GM18507 (cell line): Measurements from ENCODE around the gene RLF.

ENCODE experiments used
- DNase-seq: peaks from one replicate; pipeline ENCODE4 v3.0.0; 2011; ENCODE audit warnings: low read depth; ENCODE audit not compliant: insufficient read length; ENCODE audit errors: extremely low spot score
- FAIRE-seq: peaks from 2 replicates; lab custom pipeline; 2011; peaks lifted over from hg19 to GRCh38; lab: Jason Lieb, UNC

The RLF gene, protein sequence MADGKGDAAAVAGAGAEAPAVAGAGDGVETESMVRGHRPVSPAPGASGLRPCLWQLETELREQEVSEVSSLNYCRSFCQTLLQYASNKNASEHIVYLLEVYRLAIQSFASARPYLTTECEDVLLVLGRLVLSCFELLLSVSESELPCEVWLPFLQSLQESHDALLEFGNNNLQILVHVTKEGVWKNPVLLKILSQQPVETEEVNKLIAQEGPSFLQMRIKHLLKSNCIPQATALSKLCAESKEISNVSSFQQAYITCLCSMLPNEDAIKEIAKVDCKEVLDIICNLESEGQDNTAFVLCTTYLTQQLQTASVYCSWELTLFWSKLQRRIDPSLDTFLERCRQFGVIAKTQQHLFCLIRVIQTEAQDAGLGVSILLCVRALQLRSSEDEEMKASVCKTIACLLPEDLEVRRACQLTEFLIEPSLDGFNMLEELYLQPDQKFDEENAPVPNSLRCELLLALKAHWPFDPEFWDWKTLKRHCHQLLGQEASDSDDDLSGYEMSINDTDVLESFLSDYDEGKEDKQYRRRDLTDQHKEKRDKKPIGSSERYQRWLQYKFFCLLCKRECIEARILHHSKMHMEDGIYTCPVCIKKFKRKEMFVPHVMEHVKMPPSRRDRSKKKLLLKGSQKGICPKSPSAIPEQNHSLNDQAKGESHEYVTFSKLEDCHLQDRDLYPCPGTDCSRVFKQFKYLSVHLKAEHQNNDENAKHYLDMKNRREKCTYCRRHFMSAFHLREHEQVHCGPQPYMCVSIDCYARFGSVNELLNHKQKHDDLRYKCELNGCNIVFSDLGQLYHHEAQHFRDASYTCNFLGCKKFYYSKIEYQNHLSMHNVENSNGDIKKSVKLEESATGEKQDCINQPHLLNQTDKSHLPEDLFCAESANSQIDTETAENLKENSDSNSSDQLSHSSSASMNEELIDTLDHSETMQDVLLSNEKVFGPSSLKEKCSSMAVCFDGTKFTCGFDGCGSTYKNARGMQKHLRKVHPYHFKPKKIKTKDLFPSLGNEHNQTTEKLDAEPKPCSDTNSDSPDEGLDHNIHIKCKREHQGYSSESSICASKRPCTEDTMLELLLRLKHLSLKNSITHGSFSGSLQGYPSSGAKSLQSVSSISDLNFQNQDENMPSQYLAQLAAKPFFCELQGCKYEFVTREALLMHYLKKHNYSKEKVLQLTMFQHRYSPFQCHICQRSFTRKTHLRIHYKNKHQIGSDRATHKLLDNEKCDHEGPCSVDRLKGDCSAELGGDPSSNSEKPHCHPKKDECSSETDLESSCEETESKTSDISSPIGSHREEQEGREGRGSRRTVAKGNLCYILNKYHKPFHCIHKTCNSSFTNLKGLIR (N-terminal part only)

DNA sequence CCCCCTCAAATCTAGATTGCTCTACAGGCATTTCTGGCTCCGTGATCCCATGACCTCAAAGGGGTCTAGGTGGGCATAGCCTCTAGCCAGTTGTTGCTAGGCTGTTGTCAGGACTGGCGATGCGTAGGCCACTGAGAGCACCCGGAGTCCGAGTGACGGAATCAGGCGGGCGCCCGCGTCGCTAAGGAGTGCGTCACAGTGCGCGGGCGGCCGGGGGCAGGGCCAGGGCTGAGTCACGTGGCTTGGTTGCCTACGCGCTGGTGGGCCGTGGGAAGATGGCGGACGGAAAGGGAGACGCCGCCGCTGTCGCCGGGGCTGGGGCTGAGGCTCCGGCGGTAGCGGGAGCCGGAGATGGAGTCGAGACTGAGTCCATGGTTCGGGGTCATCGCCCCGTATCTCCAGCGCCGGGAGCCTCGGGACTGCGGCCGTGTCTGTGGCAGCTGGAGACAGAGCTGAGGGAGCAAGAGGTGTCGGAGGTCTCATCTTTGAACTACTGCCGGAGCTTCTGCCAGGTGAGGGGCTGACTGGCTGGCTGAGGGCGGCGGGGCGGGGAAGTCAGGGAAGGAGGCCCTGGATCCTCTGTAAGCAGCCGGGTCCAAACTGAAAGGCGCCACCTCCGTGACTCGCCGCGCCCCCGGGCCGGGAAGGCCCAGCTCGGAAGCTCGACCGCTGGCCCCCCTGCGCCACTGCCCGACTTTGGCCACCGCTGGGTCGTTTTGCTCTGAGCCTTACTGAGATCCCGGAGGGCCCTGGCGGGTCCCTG, at the start of gene RLF:
Gene RLF, plus strand, starts transcription at position 263 of the 763 bp plus-strand sequence. Its CDS starts 13 bp downstream, at position 276.
- peak; percentile 95 for FAIRE-seq
- peak; percentile 86 for DNase-seq

DNA sequence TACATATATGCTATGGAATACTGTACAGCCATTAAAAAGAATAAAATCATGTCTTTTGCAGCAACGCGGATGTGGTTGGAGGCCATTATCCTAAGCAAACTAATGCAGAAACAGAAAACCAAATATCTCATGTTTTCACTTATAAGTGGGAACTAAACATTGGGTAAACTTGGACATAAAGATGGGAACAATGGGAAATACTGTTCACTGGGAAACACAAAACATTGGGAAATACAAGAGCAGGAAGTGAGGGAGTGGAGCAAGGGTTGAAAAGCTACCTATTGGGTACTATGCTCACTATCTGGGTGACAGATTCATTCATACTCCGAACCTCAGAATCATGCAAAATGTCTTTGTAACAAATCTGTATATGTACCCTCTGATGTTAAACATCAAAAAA, 46.8 kb upstream of the RLF start:
- FAIRE-seq = no peak
- no peak for DNase-seq

DNA sequence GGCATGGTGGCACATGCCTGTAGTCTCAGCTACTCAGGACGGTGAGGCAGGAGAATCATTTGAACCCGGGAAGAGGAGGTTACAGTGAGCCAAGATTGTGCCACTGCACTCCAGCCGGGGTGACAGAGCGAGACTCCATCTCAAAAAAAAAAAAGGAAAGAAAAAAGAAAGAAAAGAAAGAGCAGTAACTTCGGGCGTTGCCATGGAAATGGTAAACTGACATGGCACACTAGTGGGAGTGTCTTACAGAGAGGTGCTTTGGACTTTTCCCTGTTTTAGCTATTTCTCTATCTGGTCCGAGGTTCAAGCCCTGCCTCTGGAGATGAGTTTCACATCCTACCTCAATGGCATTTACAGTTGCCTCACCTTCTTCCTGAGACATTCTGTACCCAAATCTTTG, 41.1 kb upstream of the RLF start:
- no peak for FAIRE-seq
- DNase-seq = no peak

DNA sequence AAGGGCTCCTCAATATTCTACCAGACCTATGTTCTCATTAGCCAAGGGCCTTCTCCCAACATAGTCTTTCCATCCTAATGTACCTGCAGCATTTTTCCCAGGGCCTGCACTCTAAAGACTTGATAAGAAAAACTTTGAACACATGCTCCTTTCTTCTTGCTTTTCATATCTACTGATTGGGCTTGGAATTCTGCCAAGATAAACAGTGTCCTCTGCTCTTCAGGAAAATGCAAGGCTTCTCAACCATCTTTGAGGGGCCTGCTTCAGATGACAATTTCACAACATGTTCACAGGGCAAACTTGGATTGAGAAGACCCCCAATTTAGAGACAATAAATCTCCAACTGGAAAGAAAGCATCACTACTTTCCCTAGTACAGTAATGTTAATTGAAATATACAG, 38.3 kb upstream of the RLF start:
- DNase-seq (no peak), FAIRE-seq (no peak)

DNA sequence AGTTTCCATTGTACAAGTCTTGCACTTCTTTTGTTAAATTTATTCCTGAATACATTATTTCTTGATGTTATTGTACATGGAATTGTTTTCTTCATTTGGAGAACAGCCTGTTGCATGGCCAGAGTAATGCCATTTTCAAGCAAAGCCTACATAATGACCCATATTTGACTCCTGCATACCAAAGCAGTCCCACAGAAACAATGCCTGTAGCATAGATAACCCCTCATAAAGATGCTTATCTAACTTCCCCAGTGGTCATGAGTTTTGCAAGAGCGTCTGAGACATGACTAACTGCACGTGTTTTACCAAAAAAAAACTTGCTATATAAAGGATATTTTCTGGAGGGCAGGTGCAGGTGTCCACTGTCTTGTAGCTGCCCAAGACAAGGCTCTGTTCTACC, 30.3 kb upstream of the RLF start:
- no peak for DNase-seq

DNA sequence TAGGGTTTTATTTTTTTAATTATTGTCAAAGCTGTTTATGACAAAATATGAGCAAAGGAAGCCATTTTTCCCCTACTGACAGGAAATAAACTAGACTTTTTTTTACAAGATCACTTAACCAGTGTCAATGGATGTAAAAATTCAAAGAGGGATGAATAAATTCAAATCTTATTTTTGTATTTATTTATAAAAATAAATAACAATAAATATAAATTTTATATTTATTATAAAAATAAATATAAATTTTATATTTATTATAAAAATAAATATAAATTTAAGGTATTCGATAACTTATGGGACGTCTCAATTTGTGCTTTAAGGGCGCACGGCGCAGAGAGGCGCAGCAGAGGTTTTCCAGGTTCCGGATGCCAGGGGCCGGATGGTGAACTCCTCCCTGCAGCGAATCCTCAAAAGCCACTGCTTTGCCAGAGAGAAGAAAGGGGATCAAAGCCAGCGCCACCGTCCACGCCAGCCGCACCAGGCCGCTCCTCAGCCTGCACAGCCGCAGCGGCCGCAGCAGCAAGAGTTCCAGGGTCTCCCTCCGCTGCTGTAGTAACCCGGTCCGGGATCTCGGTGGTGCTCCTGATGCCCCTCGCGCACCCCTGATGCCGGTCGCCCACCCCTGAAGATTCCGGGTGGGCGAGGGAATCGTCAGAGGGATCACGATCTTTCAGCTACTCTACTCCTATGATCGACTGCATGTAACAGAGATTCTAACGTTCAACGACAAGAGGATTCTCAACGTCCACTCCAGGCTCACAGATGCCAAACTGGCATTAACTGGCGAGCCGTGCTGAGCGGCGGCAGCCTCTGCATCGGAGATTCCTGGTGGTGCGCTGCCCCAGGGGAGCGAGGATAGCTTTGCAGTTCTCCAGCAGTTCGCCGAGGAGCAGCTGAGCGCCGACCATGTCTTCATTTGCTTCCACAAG, 28.5 kb upstream of the RLF start:
- no peak for FAIRE-seq
- no peak for DNase-seq

More for the DNA sequence above, 30.3 kb upstream of the RLF start:
- no peak for FAIRE-seq

DNA sequence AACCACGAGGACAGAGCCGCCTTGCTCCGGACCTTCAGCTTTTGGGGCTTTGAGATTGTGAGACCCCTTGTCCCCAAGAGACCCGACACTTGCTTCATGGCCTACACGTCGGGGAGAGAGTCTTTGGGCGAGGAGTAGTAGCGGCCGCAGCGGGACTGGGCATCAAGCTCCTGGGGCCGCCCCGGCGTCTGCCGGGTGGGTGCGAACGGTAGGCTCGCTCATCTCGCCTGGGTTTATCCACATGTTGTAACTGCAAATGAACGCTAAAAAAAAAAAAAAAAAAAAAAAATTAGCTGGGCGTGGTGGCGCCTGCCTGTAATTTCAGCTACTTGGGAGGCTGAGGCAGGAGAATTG, 27.9 kb upstream of the RLF start:
- no peak for FAIRE-seq
- DNase-seq = no peak

DNA sequence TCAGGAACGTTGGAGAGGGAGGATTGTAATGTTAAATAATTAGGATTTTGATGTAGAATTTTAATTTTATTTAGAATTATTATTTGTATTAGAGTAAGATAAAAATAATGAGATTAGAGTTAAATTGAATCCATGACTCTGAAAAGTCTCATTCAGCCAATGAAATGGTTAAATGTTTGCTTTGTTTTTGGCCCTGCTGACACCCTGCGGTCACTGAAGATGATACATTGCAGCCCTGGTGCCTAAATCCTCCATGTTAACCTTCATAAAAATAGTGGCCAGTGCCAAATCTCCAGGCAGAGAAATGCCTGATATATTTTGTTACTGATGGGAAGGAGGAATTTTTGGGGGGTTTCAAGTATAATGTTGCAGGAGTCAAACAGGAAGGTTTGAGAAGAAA, 27.3 kb upstream of the RLF start:
- no peak for DNase-seq
- FAIRE-seq = no peak

DNA sequence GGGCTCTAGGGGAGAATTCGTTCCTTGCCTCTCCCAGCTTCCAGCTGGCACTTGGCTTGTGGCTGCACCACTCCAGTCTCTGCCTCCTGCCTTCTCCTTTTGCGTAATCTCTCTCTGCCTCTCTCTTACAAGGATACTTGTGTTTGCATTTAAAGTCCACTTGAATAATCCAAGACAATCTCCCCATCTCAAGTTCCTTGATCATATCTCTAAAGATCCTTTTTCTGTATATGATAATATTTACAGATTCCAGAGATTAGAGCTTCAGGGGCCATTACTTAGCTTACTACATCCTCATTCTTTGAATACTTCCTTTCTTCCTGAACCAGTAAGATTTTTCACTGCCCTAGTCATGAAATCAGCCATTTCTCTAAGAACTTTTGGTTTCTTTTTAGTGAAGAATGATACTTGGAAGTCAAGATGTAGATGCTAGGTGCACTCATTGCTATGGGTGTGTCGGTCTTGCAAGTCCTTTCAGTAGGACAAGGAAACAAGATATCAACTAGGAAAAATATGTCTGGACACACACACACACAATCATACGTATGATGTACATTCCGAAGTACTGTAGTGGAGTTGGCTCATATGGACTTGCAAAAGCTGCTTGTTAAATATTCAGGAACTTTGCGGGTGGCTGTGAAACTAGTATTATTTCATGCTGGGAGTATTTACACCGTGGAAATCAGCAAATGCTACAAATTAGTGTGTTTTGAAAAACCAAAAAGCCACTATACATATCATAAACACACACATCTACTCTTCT, 20.8 kb upstream of the RLF start:
- DNase-seq = no peak
- no peak for FAIRE-seq

DNA sequence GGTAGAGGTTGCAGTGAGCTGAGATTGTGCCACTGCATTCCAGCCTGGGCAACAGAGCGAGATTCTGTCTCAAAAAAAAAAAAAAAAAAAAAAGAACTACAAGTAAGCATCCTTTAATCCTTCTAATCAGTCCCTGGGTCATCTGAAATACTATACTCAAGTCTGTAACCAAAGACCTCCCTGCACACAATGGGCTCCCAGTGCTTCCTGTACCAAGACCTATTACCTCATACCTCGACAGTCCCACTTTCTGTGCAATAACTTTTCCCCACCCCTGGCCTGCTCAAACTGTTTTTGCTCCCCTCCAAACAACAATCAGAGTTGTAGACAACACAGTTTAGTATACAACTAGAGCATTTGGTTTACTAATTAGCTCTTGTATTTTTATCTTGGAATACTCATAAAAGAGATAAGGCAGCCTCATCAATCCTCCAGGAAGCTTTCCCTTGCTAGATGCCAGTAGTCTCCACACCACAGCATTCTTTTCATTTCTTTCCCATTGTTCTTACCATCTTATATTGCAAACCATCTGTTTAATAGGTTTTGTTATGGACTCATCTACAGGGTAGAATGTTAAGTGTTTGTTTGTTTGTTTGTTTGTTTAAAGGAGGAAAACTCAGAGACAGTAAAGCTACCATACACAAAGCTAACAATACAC, 19.2 kb upstream of the RLF start:
- FAIRE-seq = no peak
- DNase-seq = no peak

DNA sequence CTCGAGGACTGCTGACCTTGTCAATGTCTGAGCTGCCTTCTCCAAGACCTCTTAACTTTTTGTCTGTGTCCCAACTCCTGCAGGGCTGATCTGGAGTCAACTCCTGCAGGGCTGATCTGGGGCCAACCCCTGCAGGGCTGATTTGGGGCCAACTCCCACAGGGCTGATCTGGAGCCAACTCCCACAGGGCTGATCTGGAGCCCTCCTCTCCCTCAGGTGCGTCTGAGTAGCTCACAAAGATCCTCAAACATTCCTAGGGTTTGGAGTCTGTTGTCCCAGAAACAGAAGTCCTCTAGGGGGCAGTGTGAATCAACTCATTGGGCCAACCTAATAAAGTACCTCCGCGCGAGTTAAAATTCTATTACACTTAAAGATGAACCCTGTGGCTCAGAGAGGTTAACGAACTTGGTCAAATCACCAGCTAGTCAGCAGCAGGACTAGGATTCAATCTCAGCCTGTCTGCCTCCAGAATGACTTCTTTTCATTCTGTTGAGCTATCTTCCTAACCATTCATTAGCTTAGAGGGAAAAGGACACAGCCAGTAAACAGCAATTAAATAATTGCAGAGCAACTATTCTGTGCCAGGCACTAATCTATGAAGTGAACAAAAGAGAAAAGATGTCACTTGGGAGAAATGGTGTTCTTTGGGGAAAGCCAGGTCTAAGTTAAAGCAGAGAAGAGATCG, 17.2 kb upstream of the RLF start:
- peak; percentile 89 for FAIRE-seq
- no peak for DNase-seq

DNA sequence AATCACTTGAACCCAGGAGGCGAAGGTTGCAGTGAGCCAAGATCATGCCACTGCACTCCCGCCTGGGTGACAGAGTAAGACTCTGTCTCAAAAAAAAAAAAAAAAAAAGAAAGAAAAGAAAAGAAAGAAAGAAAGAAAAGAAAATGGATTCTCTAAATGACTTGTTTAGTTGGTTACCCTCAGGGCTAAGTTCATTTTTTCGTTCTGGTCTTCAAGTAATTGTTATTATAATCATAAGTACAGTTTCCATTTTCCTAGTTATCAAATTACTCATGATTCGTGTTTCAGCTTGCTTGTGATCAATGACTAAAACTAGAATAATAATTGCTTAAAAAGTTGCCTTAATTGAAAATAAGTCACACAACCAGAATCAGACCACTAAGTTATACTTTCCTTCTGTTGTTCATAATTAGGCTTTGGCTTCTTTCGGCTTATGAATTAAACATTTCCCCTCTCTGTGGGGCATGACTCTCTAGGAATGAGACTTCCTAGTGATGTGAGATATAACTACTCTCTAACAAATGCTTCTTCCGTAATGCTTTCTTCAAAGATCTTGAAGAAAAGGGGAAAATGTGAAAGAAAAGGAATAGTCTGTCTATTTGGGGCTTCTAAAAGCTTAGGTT, 9.6 kb upstream of the RLF start:
- DNase-seq (no peak), FAIRE-seq (no peak)

DNA sequence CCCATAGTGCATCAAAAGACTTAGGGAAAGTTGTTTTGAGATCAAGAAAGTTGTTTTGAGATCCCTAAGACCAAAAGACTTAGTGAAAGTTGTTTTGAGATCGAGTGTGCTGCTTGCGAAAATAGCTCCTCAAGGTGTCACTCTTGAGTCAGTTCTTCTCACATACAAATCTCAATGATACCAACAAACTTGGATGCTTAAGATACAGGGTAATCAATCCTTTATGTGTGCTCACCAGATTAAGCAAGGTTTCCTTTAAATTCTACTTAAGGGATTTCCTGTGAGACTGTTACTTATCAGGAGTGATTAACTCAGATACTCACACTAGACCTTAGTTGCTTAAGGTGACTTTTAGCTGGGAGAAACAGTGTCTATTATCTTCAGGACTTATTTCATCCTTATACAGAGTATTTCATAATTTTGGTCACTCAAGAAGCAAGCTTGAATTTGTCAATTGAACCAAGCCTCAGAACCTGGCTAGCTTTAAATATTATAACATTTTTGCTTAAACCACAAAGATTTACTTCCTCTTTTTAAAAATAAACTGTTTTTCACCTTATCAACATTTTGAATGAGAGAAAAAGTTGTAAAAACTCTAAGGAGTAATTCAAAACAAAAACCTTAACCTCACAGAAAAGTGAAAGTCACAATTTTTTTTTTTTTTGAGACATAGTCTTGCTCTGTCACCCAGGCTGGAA, 8.0 kb upstream of the RLF start:
- no peak for DNase-seq
- FAIRE-seq = peak; percentile 90

DNA sequence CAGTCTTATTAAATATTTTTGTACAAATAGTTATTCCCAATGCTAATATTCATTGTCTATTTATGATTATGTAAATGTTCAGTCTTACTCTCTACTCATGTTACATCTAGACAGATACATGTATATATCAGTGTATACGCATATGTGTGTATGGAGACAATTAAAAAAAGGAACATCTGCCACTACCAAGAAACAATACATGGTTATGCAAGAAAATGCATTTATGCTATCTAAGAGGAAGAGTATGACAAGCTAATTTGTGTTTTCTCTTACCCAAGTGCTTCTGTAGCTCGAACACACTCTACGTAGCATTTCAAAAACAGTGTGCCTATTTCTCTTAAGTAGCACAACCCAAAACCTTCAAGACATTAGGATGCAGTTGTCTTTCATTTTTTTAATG, 6.1 kb upstream of the RLF start:
- no peak for FAIRE-seq
- no peak for DNase-seq

DNA sequence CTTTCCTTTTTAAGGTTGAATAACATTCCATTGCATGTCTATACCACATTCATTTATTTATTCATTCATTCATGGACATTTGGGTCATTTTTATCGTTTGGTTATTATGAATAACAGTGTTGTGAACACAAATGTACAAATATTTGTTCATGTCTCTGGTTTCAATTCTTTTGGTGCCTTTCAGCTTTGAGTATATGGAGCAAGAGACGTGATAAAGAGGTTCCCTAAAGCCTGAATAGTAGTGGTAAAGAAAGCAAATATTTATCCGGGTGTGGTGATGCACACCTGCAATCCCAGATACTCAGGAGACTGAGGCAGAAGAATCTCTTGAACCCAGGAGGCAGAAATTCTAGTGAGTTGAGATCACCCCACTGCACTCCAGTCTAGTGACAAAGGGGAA, 5.3 kb upstream of the RLF start:
- DNase-seq (no peak), FAIRE-seq (no peak)

DNA sequence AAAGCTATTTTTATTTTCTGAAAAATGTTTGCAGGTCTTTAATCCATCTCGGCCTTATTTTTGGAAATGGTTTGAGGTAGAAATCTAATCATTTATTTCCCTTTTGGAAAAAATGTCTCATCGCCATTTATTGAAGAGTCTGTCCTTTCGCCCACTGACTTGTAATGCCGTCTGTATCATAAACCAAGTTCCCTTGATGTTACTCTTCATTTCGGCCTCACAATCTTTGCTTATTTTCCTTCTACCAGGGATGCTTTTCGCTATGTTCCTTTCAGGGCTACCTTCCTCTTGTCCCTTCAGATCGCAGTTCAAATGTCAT, 422 bp upstream of the RLF start:
- no peak for FAIRE-seq
- no peak for DNase-seq
